Activated T-helper 2 cell treated with anti-CD3 and anti-CD28 coated beads, Interferon-gamma antibody, Interleukin-2, Interleukin-4, amounts not matched to agents 10 μg/mL and 5 μg/mL and 100 μg/mL, durations not matched to agents 14 hours and 24 hours and 36 hours (primary cell): ENCODE data around the gene MXI1. TPM values are rescaled to one million over a fixed set of nuclear protein-coding genes. Genes with fewer than 3 reads are reported as not detected.

Experiments
- DNase-seq: peaks from one replicate; pipeline ENCODE4 v3.0.0; 2021; ENCODE audit warnings: low spot score
- H3K27ac Mint-ChIP-seq: one replicate; pipeline ENCODE4 v1.8.0; 2021; ENCODE audit warnings: mixed read lengths
- H3K27me3 Mint-ChIP-seq: one replicate; pipeline ENCODE4 v1.8.0; 2021; ENCODE audit warnings: low read depth, mixed read lengths
- H3K36me3 Mint-ChIP-seq: one replicate; pipeline ENCODE4 v1.8.0; 2021; ENCODE audit warnings: low read depth, mixed read lengths
- H3K4me1 Mint-ChIP-seq: one replicate; pipeline ENCODE4 v1.8.0; 2021; ENCODE audit warnings: low read depth, mixed read lengths
- H3K4me3 Mint-ChIP-seq: one replicate; pipeline ENCODE4 v1.8.0; 2021; ENCODE audit warnings: low read depth, mild to moderate bottlenecking, moderate library complexity, mixed read lengths
- H3K9me3 Mint-ChIP-seq: one replicate; pipeline ENCODE4 v1.8.0; 2021; ENCODE audit warnings: mixed read lengths
- intact Hi-C: fragments of 100-400 bp; cut with micrococcal nuclease; formaldehyde crosslinking; loops from one replicate; pipeline ENCODE4 v1.15.1; 2023
- total RNA-seq: library from RNA; stranded (reverse); gene quantifications from 2 replicates; pipeline ENCODE4 v1.2.3, GENCODE V29; 2022

The MXI1 gene
- total RNA-seq, 1 donor from 2014 or later: 14.6 TPM

DNA sequence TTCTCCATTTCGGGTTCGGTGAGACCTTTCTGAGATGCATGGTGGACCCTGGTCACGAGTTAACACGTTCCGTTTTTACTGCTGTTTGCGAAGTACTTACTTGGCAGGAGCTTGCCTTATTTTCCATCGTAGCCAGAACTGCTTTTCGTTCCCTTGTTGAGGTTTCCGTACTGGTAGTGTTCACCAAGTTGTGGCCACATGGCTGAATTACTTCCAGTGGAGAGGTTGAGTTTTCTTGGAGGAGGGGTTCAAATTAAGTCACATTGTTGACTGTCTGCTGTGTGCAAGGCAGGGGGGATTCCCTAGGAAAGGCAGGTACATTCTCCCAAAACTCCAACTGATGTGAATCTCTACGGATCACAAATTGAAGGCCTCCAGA, 4.0 kb downstream of the MXI1 start:
- peak overlapping the region; percentile 89 for H3K4me3 Mint-ChIP-seq
- DNase-seq: no peak
- peaks cover 59% of the 10 kb centered on the region for H3K4me1 Mint-ChIP-seq
- intact Hi-C loops: loop anchor here (1.0 to 5.0 kb wide), 4 partner anchors 14 to 291 kb away; partner anchors contain the start of gene ADD3
- H3K36me3 Mint-ChIP-seq: peaks cover 10% of the 10 kb centered on the region
- no peaks in the 10 kb centered on the region for H3K9me3 Mint-ChIP-seq
- H3K27ac Mint-ChIP-seq: peak overlapping the region; percentile 93
- H3K27me3 Mint-ChIP-seq: peaks cover 18% of the 10 kb centered on the region

- peaks cover 51% of the 10 kb centered on the region for H3K4me1 Mint-ChIP-seq
- peak overlapping the region; percentile 93 for H3K27ac Mint-ChIP-seq
- H3K4me3 Mint-ChIP-seq: peak overlapping the region; percentile 89
- H3K27me3 Mint-ChIP-seq: peaks cover 9% of the 10 kb centered on the region
- no peak for DNase-seq
- intact Hi-C loops: loop anchor here (1.0 to 5.0 kb wide), 4 partner anchors 10 to 290 kb away; partner anchors contain the start of gene ADD3
- peaks cover 10% of the 10 kb centered on the region for H3K36me3 Mint-ChIP-seq
- no peaks in the 10 kb centered on the region for H3K9me3 Mint-ChIP-seq
Observed at GRCh38 chr10:110212119-110213006, 5.0 kb downstream of the MXI1 start.

GRCh38 chr10:110214371-110214826, 7.0 kb downstream of the MXI1 start:
- intact Hi-C loops: loop anchor here (5.0 kb wide), 3 partner anchors 142 to 288 kb away; partner anchors contain the start of gene ADD3
- Mint-ChIP-seq H3K4me1 (peaks cover 53% of the 10 kb centered on the region), H3K27me3 (peaks cover 12% of the 10 kb centered on the region), H3K36me3 (peaks cover 10% of the 10 kb centered on the region), H3K27ac (no peak overlapping the region), H3K9me3 (no peaks in the 10 kb centered on the region), H3K4me3 (no peak overlapping the region)
- no peak for DNase-seq

- DNase-seq: no peak
- H3K27me3 Mint-ChIP-seq: peaks cover 12% of the 10 kb centered on the region
- H3K4me1 Mint-ChIP-seq: peaks cover 55% of the 10 kb centered on the region
- no peak overlapping the region for H3K27ac Mint-ChIP-seq
- no peaks in the 10 kb centered on the region for H3K9me3 Mint-ChIP-seq
- no peak overlapping the region for H3K4me3 Mint-ChIP-seq
- H3K36me3 Mint-ChIP-seq: peaks cover 10% of the 10 kb centered on the region
- intact Hi-C loops: no loop called here
Observed at GRCh38 chr10:110215286-110216170, 8.1 kb downstream of the MXI1 start.

GRCh38 chr10:110216240-110216639, 8.8 kb downstream of the MXI1 start:
- intact Hi-C loops: no loop called here
- H3K27ac Mint-ChIP-seq: no peak overlapping the region
- H3K4me3 Mint-ChIP-seq: no peak overlapping the region

GRCh38 chr10:110216942-110217661, 9.7 kb downstream of the MXI1 start:
- H3K36me3 Mint-ChIP-seq: peaks cover 10% of the 10 kb centered on the region
- H3K4me3 Mint-ChIP-seq: no peak overlapping the region
- intact Hi-C loops: no loop called here
- peaks cover 12% of the 10 kb centered on the region for H3K27me3 Mint-ChIP-seq
- H3K4me1 Mint-ChIP-seq: peaks cover 53% of the 10 kb centered on the region
- H3K9me3 Mint-ChIP-seq: no peaks in the 10 kb centered on the region
- DNase-seq: no peak
- H3K27ac Mint-ChIP-seq: no peak overlapping the region

More at GRCh38 chr10:110216240-110216639, 8.8 kb downstream of the MXI1 start:
- Mint-ChIP-seq H3K27me3 (peaks cover 12% of the 10 kb centered on the region), H3K36me3 (peaks cover 10% of the 10 kb centered on the region), H3K4me1 (peaks cover 53% of the 10 kb centered on the region), H3K9me3 (no peaks in the 10 kb centered on the region)
- DNase-seq: no peak

GRCh38 chr10:110217662-110218008, 10.2 kb downstream of the MXI1 start:
- intact Hi-C loops: no loop called here
- no peaks in the 10 kb centered on the region for H3K9me3 Mint-ChIP-seq

GRCh38 chr10:110218632-110219031, 11.2 kb downstream of the MXI1 start:
- DNase-seq: no peak
- H3K4me1 Mint-ChIP-seq: peaks cover 50% of the 10 kb centered on the region
- H3K9me3 Mint-ChIP-seq: no peaks in the 10 kb centered on the region
- no peak overlapping the region for H3K4me3 Mint-ChIP-seq
- intact Hi-C loops: no loop called here
- H3K27me3 Mint-ChIP-seq: peaks cover 10% of the 10 kb centered on the region
- peaks cover 4% of the 10 kb centered on the region for H3K36me3 Mint-ChIP-seq
- no peak overlapping the region for H3K27ac Mint-ChIP-seq

More at GRCh38 chr10:110217662-110218008, 10.2 kb downstream of the MXI1 start:
- no peak for DNase-seq
- no peak overlapping the region for H3K4me3 Mint-ChIP-seq
- H3K27me3 Mint-ChIP-seq: peaks cover 12% of the 10 kb centered on the region
- peaks cover 10% of the 10 kb centered on the region for H3K36me3 Mint-ChIP-seq
- H3K27ac Mint-ChIP-seq: no peak overlapping the region
- peaks cover 53% of the 10 kb centered on the region for H3K4me1 Mint-ChIP-seq

DNA sequence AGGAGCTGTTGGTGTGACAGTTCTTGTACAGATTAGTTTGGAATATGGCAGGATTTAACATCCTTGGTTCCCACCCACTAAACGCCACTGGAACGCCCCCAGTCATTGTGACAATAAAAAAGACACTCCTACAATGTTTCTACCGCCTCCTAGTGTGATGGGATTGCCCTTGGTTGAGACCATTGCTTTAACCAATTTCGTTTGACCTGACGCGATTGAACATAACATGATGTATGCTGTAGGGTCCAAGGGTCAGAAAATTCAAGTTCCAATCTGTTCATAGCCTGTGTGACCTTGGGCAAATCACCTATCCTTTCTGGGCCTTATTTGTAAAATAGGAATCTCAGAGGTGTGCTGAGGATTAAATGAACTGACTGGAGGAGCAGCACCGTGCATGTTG, 12.5 kb downstream of the MXI1 start:
- no peak for DNase-seq
- H3K27me3 Mint-ChIP-seq: peaks cover 10% of the 10 kb centered on the region
- H3K9me3 Mint-ChIP-seq: no peaks in the 10 kb centered on the region
- H3K4me3 Mint-ChIP-seq: no peak overlapping the region
- intact Hi-C loops: loop anchor here (10.0 kb wide), 1 partner anchor 205 kb away; no protein-coding TSS in a partner anchor
- no peak overlapping the region for H3K27ac Mint-ChIP-seq
- H3K36me3 Mint-ChIP-seq: no peaks in the 10 kb centered on the region
- H3K4me1 Mint-ChIP-seq: peaks cover 47% of the 10 kb centered on the region

DNA sequence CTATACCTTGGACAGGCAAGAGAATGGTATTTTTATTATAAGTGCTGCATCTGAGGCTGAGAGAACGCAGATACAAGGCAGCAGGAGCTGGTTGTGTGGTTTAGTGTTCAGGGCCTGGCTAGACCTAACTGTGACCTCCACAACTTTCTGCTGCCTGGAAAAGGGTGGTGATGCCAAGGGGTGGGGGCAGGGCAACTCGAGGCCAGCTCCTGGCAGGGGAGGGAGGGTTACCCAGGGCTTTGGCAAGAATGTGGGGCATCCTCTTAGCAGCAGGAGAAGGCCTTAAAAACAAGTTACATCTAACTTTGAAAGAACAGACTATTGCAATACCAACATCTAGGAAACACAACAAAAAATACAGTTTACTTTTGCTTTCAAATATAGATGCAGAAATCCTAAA, 13.0 kb downstream of the MXI1 start:
- Mint-ChIP-seq H3K9me3 (no peaks in the 10 kb centered on the region), H3K36me3 (no peaks in the 10 kb centered on the region), H3K4me1 (peaks cover 52% of the 10 kb centered on the region), H3K27ac (no peak overlapping the region), H3K27me3 (peaks cover 10% of the 10 kb centered on the region), H3K4me3 (no peak overlapping the region)
- no peak for DNase-seq
- intact Hi-C loops: loop anchor here (10.0 kb wide), 1 partner anchor 204 kb away; no protein-coding TSS in a partner anchor

- peaks cover 5% of the 10 kb centered on the region for H3K27me3 Mint-ChIP-seq
- intact Hi-C loops: loop anchor here (10.0 kb wide), 1 partner anchor 204 kb away; no protein-coding TSS in a partner anchor
- H3K27ac Mint-ChIP-seq: no peak overlapping the region
- H3K9me3 Mint-ChIP-seq: no peaks in the 10 kb centered on the region
- peak overlapping the region; percentile 59 for H3K4me3 Mint-ChIP-seq
- H3K4me1 Mint-ChIP-seq: peaks cover 47% of the 10 kb centered on the region
- H3K36me3 Mint-ChIP-seq: no peaks in the 10 kb centered on the region
- DNase-seq: no peak
Observed at GRCh38 chr10:110221044-110221720, 13.8 kb downstream of the MXI1 start.
